Endodermal cell (in vitro differentiated cells): ENCODE measurements around the gene SSBP2. TPM values are rescaled to one million over a fixed set of nuclear protein-coding genes. Genes with fewer than 3 reads are reported as not detected.

Source experiments
- DNase-seq: peaks from one replicate; pipeline ENCODE4 v3.0.0-alpha.2; 2017
- H3K27ac ChIP-seq: 2 replicates; pipeline ENCODE4 v1.5.1; 2013; ENCODE audit warnings: mild to moderate bottlenecking, low read depth, low read length, moderate library complexity
- H3K27me3 ChIP-seq: 2 replicates; pipeline ENCODE4 v1.6.1; 2013; ENCODE audit warnings: mild to moderate bottlenecking, low read length, moderate library complexity; ENCODE audit not compliant: insufficient read depth, control insufficient read depth, poor library complexity, severe bottlenecking
- H3K36me3 ChIP-seq: 2 replicates; pipeline ENCODE4 v1.7.0; 2013; ENCODE audit warnings: mild to moderate bottlenecking, low read length, moderate library complexity; ENCODE audit not compliant: control insufficient read depth, insufficient read depth
- H3K4me1 ChIP-seq: one replicate; pipeline ENCODE4 v1.7.0; 2013; ENCODE audit warnings: low read length; ENCODE audit not compliant: control insufficient read depth, insufficient read depth
- H3K4me3 ChIP-seq: 2 replicates; pipeline ENCODE4 v1.5.1; 2013; ENCODE audit warnings: mild to moderate bottlenecking, low read length, moderate library complexity
- H3K9ac ChIP-seq: 2 replicates; pipeline ENCODE4 v1.6.1; 2013; ENCODE audit warnings: mild to moderate bottlenecking, low read length, moderate library complexity; ENCODE audit not compliant: poor library complexity, severe bottlenecking; ENCODE audit errors: extremely low read depth
- H3K9me3 ChIP-seq: 2 replicates; pipeline ENCODE4 v1.6.1; 2013; ENCODE audit warnings: mild to moderate bottlenecking, low read length, moderate library complexity; ENCODE audit not compliant: control insufficient read depth
- H3K27ac Mint-ChIP-seq: 2 replicates; pipeline ENCODE4 v1.8.0; 2020; ENCODE audit warnings: mixed read lengths
- H3K27me3 Mint-ChIP-seq: 2 replicates; pipeline ENCODE4 v1.8.0; 2021; ENCODE audit warnings: mild to moderate bottlenecking, mixed read lengths; ENCODE audit not compliant: insufficient read depth
- H3K36me3 Mint-ChIP-seq: 2 replicates; pipeline ENCODE4 v1.8.0; 2020; ENCODE audit warnings: low read depth, mixed read lengths
- H3K4me1 Mint-ChIP-seq: 2 replicates; pipeline ENCODE4 v1.8.0; 2020; ENCODE audit warnings: mixed read lengths
- H3K4me3 Mint-ChIP-seq: 2 replicates; pipeline ENCODE4 v1.8.0; 2020; ENCODE audit warnings: mild to moderate bottlenecking, moderate library complexity, mixed read lengths
- H3K9me3 Mint-ChIP-seq: 2 replicates; pipeline ENCODE4 v1.8.0; 2020; ENCODE audit warnings: mild to moderate bottlenecking, mixed read lengths
- CTCF ChIP-seq: fragments of 200-600 bp; sonication (generic); conservative IDR thresholded peaks from 2 replicates; pipeline ENCODE4 v1.5.0; 2021; ENCODE audit warnings: antibody characterized with exemption, mild to moderate bottlenecking
- WGBS, 2 experiments: methylation state at CpG; one replicate each; pipeline versions ENCODE4 v1.1.5 to v1.1.7; 2013; ENCODE audit warnings: missing lambda C conversion rate in 2 of 2, mixed read lengths in 1 of 2; ENCODE audit not compliant: insufficient coverage in 1 of 2, insufficient read length in 1 of 2; 5-methylcytosine and 5-hydroxymethylcytosine counted together
- total RNA-seq, 2 donors: library from RNA; stranded (reverse); fragmentation: NEBNext Ultra II Directional in 1 of 2; extraction: Animal tissue kit (Norgen Biotek cat#: 25700) in 1 of 2; gene quantifications; 2 replicates in 1 of 2; 3 replicates in 1 of 2; pipeline ENCODE4 v1.2.1, GENCODE V29; 2021

Gene SSBP2
- total RNA-seq, 2 donors from 2014 or later, result 27.5 to 30.2 TPM

- Histone ChIP-seq H3K27ac (no peak overlapping the region), H3K9ac (no peak overlapping the region), H3K4me3 (no peak overlapping the region), H3K36me3 (no peaks in the 10 kb centered on the region), H3K4me1 (peaks cover 8% of the 10 kb centered on the region), H3K27me3 (peaks cover 17% of the 10 kb centered on the region), H3K9me3 (no peaks in the 10 kb centered on the region)
- H3K27me3 Mint-ChIP-seq, result peaks cover 17% of the 10 kb centered on the region
- H3K27ac Mint-ChIP-seq, result no peak overlapping the region
- H3K9me3 Mint-ChIP-seq, result no peaks in the 10 kb centered on the region
- H3K4me3 Mint-ChIP-seq, result no peak overlapping the region
- WGBS, 2 experiments, result 84 to 87% methylated on average over 4 to 5 of the region's 5 CpGs
- peaks cover 35% of the 10 kb centered on the region for H3K4me1 Mint-ChIP-seq
- no peak for DNase-seq
- no peaks in the 10 kb centered on the region for H3K36me3 Mint-ChIP-seq
- no peak for TF ChIP-seq CTCF
Measured at GRCh38 chr5:81752644-81752963, 1.7 kb upstream of the SSBP2 start.

- Mint-ChIP-seq H3K36me3 (no peaks in the 10 kb centered on the region), H3K4me1 (peaks cover 33% of the 10 kb centered on the region), H3K9me3 (no peaks in the 10 kb centered on the region), H3K27me3 (peaks cover 20% of the 10 kb centered on the region), H3K4me3 (peak overlapping the region; percentile 85), H3K27ac (peak overlapping the region; percentile 87)
- Histone ChIP-seq H3K9me3 (no peaks in the 10 kb centered on the region), H3K27me3 (peaks cover 17% of the 10 kb centered on the region), H3K9ac (peak overlapping the region; percentile 41), H3K36me3 (no peaks in the 10 kb centered on the region), H3K27ac (peak overlapping the region; percentile 87), H3K4me1 (peaks cover 8% of the 10 kb centered on the region), H3K4me3 (peak overlapping the region; percentile 66)
- no peak for DNase-seq
- 31 to 57% methylated on average over 17 to 37 of the region's 37 CpGs for WGBS, 2 experiments
- TF ChIP-seq CTCF, result no peak
Measured at GRCh38 chr5:81751836-81752643, 1.1 kb upstream of the SSBP2 start.

GRCh38 chr5:81750308-81751008 is 439 bp downstream of the SSBP2 start:
- 0% methylated on average over 8 to 85 of the region's 90 CpGs for WGBS, 2 experiments
- Mint-ChIP-seq H3K36me3 (no peaks in the 10 kb centered on the region), H3K9me3 (no peaks in the 10 kb centered on the region), H3K27ac (peak overlapping the region; percentile 76), H3K4me1 (peaks cover 24% of the 10 kb centered on the region), H3K4me3 (peak overlapping the region; percentile 85), H3K27me3 (peaks cover 20% of the 10 kb centered on the region)
- no peak for DNase-seq
- Histone ChIP-seq H3K36me3 (no peaks in the 10 kb centered on the region), H3K4me3 (peak overlapping the region; percentile 76), H3K27ac (peak overlapping the region; percentile 49), H3K4me1 (peaks cover 3% of the 10 kb centered on the region), H3K9ac (no peak overlapping the region), H3K9me3 (no peaks in the 10 kb centered on the region), H3K27me3 (peaks cover 17% of the 10 kb centered on the region)
- no peak for TF ChIP-seq CTCF
